GM21737 (cell line): ENCODE results near the gene GJB3.
"Not testable (repeated sequence)": the region's sequence is repeated elsewhere in the genome, so short reads cannot be mapped to it uniquely, and the experiment has no call there.

ENCODE experiments used
- ATAC-seq: cut with Tn5 transposase; IDR thresholded peaks from one replicate; pipeline ENCODE4 v1.9.1; 2021; ENCODE audit warnings: mild to moderate bottlenecking, moderate library complexity; ENCODE audit not compliant: unreplicated experiment

GJB3 gene

GRCh38 chr1:34781071-34781843 lies at the start of gene GJB3:
TSS of gene GJB3 (plus strand) at chr1:34781214. CDS start at chr1:34784763, 3,549 bp downstream.
- no peak for ATAC-seq

- not testable (repeated sequence) for ATAC-seq
Observed at GRCh38 chr1:34732831-34733230, 48.2 kb upstream of the GJB3 start.

- no peak for ATAC-seq
Observed at GRCh38 chr1:34736692-34737091, 44.3 kb upstream of the GJB3 start.

GRCh38 chr1:34737236-34737635 lies 43.8 kb upstream of the GJB3 start:
- ATAC-seq, result not testable (repeated sequence)

- ATAC-seq, result no peak
Observed at GRCh38 chr1:34739613-34740012, 41.4 kb upstream of the GJB3 start.

- ATAC-seq, result no peak
Observed at GRCh38 chr1:34740161-34740868, 40.7 kb upstream of the GJB3 start.

- no peak for ATAC-seq
Observed at GRCh38 chr1:34742667-34743270, 38.2 kb upstream of the GJB3 start.

GRCh38 chr1:34743775-34744174 lies 37.2 kb upstream of the GJB3 start:
- no peak for ATAC-seq

- ATAC-seq, result no peak
Observed at GRCh38 chr1:34744851-34745250, 36.2 kb upstream of the GJB3 start.

GRCh38 chr1:34745666-34746065 lies 35.3 kb upstream of the GJB3 start:
- no peak for ATAC-seq

- ATAC-seq, result no peak
Observed at GRCh38 chr1:34746101-34746500, 34.9 kb upstream of the GJB3 start.

- ATAC-seq, result no peak
Observed at GRCh38 chr1:34746785-34747637, 34.0 kb upstream of the GJB3 start.

- ATAC-seq, result no peak
Observed at GRCh38 chr1:34747638-34747941, 33.4 kb upstream of the GJB3 start.

GRCh38 chr1:34749992-34750391 lies 31.0 kb upstream of the GJB3 start:
- no peak for ATAC-seq

GRCh38 chr1:34750610-34751009 lies 30.4 kb upstream of the GJB3 start:
- no peak for ATAC-seq

- no peak for ATAC-seq
Observed at GRCh38 chr1:34753163-34753562, 27.9 kb upstream of the GJB3 start.

GRCh38 chr1:34754964-34755637 lies 25.9 kb upstream of the GJB3 start, which contains the start of gene GJB5:
TSS of gene GJB5 (plus strand) at chr1:34755047. CDS start at chr1:34757331, 2,284 bp downstream.
- no peak for ATAC-seq

- no peak for ATAC-seq
Observed at GRCh38 chr1:34755961-34756360, 25.1 kb upstream of the GJB3 start.

GRCh38 chr1:34757386-34757785 lies 23.6 kb upstream of the GJB3 start:
- no peak for ATAC-seq

- ATAC-seq, result no peak
Observed at GRCh38 chr1:34758751-34759150, 22.3 kb upstream of the GJB3 start.
